Neural cell (in vitro differentiated cells): ENCODE data around the gene PGK2. TPM values are rescaled to one million over a fixed set of nuclear protein-coding genes. Genes with fewer than 3 reads are reported as not detected.

Experiments
- H2AFZ ChIP-seq: fragments of 200-600, 300-800 bp; sonication (generic), shearing (Covaris generic); 2 replicates; pipeline ENCODE4 v1.6.0; 2014; ENCODE audit warnings: low read depth, mild to moderate bottlenecking, antibody characterized with exemption, low read length, moderate library complexity
- H3F3A ChIP-seq: fragments of 200-600 bp; shearing (Covaris generic); 2 replicates; pipeline ENCODE4 v1.6.1; 2016; ENCODE audit warnings: mild to moderate bottlenecking, moderate library complexity, mixed read lengths, antibody characterized with exemption, low read length; ENCODE audit not compliant: insufficient read depth, poor library complexity, severe bottlenecking
- H3K27ac ChIP-seq: fragments of 200-600, 300-800 bp; sonication (generic), shearing (Covaris generic); 2 replicates; pipeline ENCODE4 v1.5.1; 2014; ENCODE audit warnings: mild to moderate bottlenecking, low read length, moderate library complexity
- H3K27me3 ChIP-seq: fragments of 300-800, 200-600 bp; sonication (generic), shearing (Covaris generic); 2 replicates; pipeline ENCODE4 v1.6.0; 2014; ENCODE audit warnings: mild to moderate bottlenecking, low read depth, low read length, moderate library complexity; ENCODE audit not compliant: insufficient read depth
- H3K36me3 ChIP-seq: fragments of 300-800, 200-600 bp; sonication (generic), shearing (Covaris generic); 2 replicates; pipeline ENCODE4 v1.5.1; 2014; ENCODE audit warnings: mild to moderate bottlenecking, antibody characterized with exemption, low read length, moderate library complexity; ENCODE audit not compliant: insufficient read depth
- H3K4me2 ChIP-seq: fragments of 300-800, 200-600 bp; sonication (generic), shearing (Covaris generic); 2 replicates; pipeline ENCODE4 v1.6.0; 2014; ENCODE audit warnings: mild to moderate bottlenecking, low read length
- H3K4me3 ChIP-seq: fragments of 300-800, 200-600 bp; sonication (generic), shearing (Covaris generic); 2 replicates; pipeline ENCODE4 v1.5.1; 2014; ENCODE audit warnings: mild to moderate bottlenecking, low read length, moderate library complexity
- H3K79me2 ChIP-seq: fragments of 200-600 bp; shearing (Covaris generic); replicated peaks from 2 replicates; pipeline ENCODE4 v1.6.0; 2014; ENCODE audit warnings: mild to moderate bottlenecking, low read length, moderate library complexity; ENCODE audit not compliant: insufficient read depth
- H3K9ac ChIP-seq: fragments of 300-800, 200-600 bp; sonication (generic), shearing (Covaris generic); 2 replicates; pipeline ENCODE4 v1.6.1; 2016; ENCODE audit warnings: mild to moderate bottlenecking, low read length, mixed read lengths
- H3K9me2 ChIP-seq: fragments of 200-600 bp; shearing (Covaris generic); 2 replicates; pipeline ENCODE4 v1.6.1; 2016; ENCODE audit warnings: mild to moderate bottlenecking, low read length, mixed read lengths; ENCODE audit not compliant: insufficient read depth
- H3K9me3 ChIP-seq: fragments of 200-600, 300-800 bp; sonication (generic), shearing (Covaris generic); 2 replicates; pipeline ENCODE4 v1.6.1; 2016; ENCODE audit warnings: mild to moderate bottlenecking, mixed run types, low read length, moderate library complexity, mixed read lengths
- H4K20me1 ChIP-seq: fragments of 200-600 bp; shearing (Covaris generic); 2 replicates; pipeline ENCODE4 v1.6.1; 2016; ENCODE audit warnings: mild to moderate bottlenecking, mixed run types; ENCODE audit not compliant: insufficient read depth
- EP300 ChIP-seq: fragments of 450-650 bp; conservative IDR thresholded peaks from 2 replicates; pipeline ENCODE4 v1.6.1; 2014; ENCODE audit warnings: antibody characterized with exemption, mild to moderate bottlenecking, moderate library complexity; ENCODE audit not compliant: poor library complexity, severe bottlenecking
- EZH2 ChIP-seq: fragments of 200-600, 300-800 bp; shearing (Covaris generic), sonication (generic); IDR thresholded peaks from 2 replicates; pipeline ENCODE4 v1.6.1; 2014; ENCODE audit warnings: antibody characterized with exemption, low read length, borderline replicate concordance, mild to moderate bottlenecking; ENCODE audit not compliant: insufficient read depth, poor library complexity, severe bottlenecking
- MXI1 ChIP-seq: fragments of 450-650 bp; conservative IDR thresholded peaks from 2 replicates; pipeline ENCODE4 v1.6.1; 2014; ENCODE audit warnings: antibody characterized with exemption, mild to moderate bottlenecking; ENCODE audit not compliant: poor library complexity, severe bottlenecking
- POLR2AphosphoS5 ChIP-seq: IDR thresholded peaks from 2 replicates; pipeline ENCODE4 v1.6.1; 2012
- RAD21 ChIP-seq: fragments of 450-650 bp; conservative IDR thresholded peaks from 2 replicates; pipeline ENCODE4 v1.6.1; 2014; ENCODE audit warnings: antibody characterized with exemption, mild to moderate bottlenecking, moderate library complexity
- SMC3 ChIP-seq: fragments of 450-650 bp; conservative IDR thresholded peaks from 2 replicates; pipeline ENCODE4 v1.6.1; 2014; ENCODE audit warnings: antibody characterized with exemption, mild to moderate bottlenecking, moderate library complexity; ENCODE audit not compliant: poor library complexity
- TAF1 ChIP-seq: IDR thresholded peaks from 2 replicates; pipeline ENCODE4 v1.6.1; 2012; ENCODE audit warnings: low read depth
- polyA minus RNA-seq: library from RNA; depleted of rRNA, polyadenylated mRNA; stranded (reverse); fragments of >200 nt; gene quantifications from 2 replicates; pipeline ENCODE4 v1.2.3, GENCODE V29; 2014
- polyA plus RNA-seq: library from polyadenylated mRNA; depleted of rRNA; stranded (reverse); fragments of >200 nt; gene quantifications from 2 replicates; pipeline ENCODE4 v1.2.3, GENCODE V29; 2014
- TF ChIP-seq, protein P1 (sequence below): fragments of 450-650 bp; IDR thresholded peaks from 2 replicates; pipeline ENCODE4 v1.5.1; 2014; ENCODE audit warnings: antibody characterized with exemption, mild to moderate bottlenecking, moderate library complexity; ENCODE audit not compliant: poor library complexity, severe bottlenecking
- TF ChIP-seq, protein P2 (sequence below): IDR thresholded peaks from 2 replicates; pipeline ENCODE4 v1.6.1; 2012; ENCODE audit warnings: borderline replicate concordance

The PGK2 gene
- not detected in 2 replicates for polyA plus RNA-seq
- polyA minus RNA-seq, result not detected in 2 replicates

DNA sequence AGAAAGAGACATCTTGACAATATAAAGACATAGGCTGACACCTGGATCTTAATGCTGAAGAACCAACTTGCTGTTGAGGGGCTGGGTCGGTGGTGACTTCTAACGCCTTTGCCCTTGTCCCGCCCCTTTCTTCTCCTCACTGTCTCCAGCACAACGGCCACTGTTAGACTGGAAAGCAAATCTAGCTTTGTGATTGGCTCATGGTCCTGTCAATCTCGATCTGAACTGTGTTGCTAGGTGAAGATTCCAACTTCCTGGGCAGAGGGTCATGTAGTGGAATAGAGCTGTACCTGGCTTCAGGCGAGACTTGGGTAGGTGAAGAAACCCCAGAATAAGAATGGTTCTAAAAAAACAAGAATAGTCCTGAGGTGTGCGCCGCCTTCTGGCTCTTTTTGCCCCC lies at the start of gene PGK2:
Gene PGK2, minus strand, starts transcription at position 110 of the 400 bp plus-strand sequence. Its CDS starts 98 bp downstream, at position 12.
- H3K4me2 ChIP-seq, result no peak within 1 kb of the TSS
- no peaks in the 10 kb centered on the region for H3F3A ChIP-seq
- H3K36me3 ChIP-seq, result no peaks in the 10 kb centered on the region
- no peaks in the 10 kb centered on the region for H3K9me2 ChIP-seq
- no peak within 1 kb of the TSS for H3K27ac ChIP-seq
- H3K9ac ChIP-seq, result no peak within 1 kb of the TSS
- H3K4me3 ChIP-seq, result no peak within 1 kb of the TSS
- no peak within 1 kb of the TSS for H2AFZ ChIP-seq
- H3K27me3 ChIP-seq, result no peaks in the 10 kb centered on the region
- no peaks in the 10 kb centered on the region for H3K9me3 ChIP-seq
- TF ChIP-seq POLR2AphosphoS5 (no peak), RAD21 (no peak), EP300 (no peak)
- TF ChIP-seq, protein P1, sequence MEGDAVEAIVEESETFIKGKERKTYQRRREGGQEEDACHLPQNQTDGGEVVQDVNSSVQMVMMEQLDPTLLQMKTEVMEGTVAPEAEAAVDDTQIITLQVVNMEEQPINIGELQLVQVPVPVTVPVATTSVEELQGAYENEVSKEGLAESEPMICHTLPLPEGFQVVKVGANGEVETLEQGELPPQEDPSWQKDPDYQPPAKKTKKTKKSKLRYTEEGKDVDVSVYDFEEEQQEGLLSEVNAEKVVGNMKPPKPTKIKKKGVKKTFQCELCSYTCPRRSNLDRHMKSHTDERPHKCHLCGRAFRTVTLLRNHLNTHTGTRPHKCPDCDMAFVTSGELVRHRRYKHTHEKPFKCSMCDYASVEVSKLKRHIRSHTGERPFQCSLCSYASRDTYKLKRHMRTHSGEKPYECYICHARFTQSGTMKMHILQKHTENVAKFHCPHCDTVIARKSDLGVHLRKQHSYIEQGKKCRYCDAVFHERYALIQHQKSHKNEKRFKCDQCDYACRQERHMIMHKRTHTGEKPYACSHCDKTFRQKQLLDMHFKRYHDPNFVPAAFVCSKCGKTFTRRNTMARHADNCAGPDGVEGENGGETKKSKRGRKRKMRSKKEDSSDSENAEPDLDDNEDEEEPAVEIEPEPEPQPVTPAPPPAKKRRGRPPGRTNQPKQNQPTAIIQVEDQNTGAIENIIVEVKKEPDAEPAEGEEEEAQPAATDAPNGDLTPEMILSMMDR, result no peak
- TF ChIP-seq, protein P2, sequence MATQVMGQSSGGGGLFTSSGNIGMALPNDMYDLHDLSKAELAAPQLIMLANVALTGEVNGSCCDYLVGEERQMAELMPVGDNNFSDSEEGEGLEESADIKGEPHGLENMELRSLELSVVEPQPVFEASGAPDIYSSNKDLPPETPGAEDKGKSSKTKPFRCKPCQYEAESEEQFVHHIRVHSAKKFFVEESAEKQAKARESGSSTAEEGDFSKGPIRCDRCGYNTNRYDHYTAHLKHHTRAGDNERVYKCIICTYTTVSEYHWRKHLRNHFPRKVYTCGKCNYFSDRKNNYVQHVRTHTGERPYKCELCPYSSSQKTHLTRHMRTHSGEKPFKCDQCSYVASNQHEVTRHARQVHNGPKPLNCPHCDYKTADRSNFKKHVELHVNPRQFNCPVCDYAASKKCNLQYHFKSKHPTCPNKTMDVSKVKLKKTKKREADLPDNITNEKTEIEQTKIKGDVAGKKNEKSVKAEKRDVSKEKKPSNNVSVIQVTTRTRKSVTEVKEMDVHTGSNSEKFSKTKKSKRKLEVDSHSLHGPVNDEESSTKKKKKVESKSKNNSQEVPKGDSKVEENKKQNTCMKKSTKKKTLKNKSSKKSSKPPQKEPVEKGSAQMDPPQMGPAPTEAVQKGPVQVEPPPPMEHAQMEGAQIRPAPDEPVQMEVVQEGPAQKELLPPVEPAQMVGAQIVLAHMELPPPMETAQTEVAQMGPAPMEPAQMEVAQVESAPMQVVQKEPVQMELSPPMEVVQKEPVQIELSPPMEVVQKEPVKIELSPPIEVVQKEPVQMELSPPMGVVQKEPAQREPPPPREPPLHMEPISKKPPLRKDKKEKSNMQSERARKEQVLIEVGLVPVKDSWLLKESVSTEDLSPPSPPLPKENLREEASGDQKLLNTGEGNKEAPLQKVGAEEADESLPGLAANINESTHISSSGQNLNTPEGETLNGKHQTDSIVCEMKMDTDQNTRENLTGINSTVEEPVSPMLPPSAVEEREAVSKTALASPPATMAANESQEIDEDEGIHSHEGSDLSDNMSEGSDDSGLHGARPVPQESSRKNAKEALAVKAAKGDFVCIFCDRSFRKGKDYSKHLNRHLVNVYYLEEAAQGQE, result no peak
- no peaks in the 10 kb centered on the region for H4K20me1 ChIP-seq
- no peaks in the 10 kb centered on the region for H3K79me2 ChIP-seq

DNA sequence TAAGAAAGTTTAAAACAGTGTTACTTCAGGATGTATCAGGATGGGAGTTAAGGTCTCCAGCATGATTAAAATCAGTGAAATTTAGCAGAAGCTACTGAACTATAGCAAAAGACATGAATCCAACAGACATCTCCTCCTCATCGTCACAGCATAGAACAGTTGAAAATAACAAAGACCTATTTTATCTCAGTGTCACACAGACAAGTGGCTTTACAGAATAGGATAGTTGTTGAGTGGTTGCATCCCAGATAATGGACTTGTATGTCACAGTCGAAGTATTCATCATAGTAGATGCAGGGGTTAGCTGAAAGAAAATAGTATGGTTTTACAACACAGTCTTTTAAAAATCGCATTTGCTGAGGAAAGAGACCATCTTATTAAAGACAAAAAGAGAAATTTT lies 48.1 kb upstream of the PGK2 start:
- H3F3A ChIP-seq, result no peaks in the 10 kb centered on the region
- H3K27me3 ChIP-seq, result no peaks in the 10 kb centered on the region
- no peaks in the 10 kb centered on the region for H3K9me2 ChIP-seq
- no peaks in the 10 kb centered on the region for H4K20me1 ChIP-seq
- TF ChIP-seq, protein P1, result no peak
- TF ChIP-seq RAD21 (no peak), EZH2 (no peak), EP300 (no peak), TAF1 (no peak), MXI1 (no peak), SMC3 (no peak), POLR2AphosphoS5 (no peak)
- TF ChIP-seq, protein P2, result no peak
- H3K4me2 ChIP-seq, result no peak overlapping the region
- H2AFZ ChIP-seq, result no peak overlapping the region
- H3K79me2 ChIP-seq, result no peaks in the 10 kb centered on the region
- H3K9me3 ChIP-seq, result no peaks in the 10 kb centered on the region
- H3K27ac ChIP-seq, result no peak overlapping the region
- no peak overlapping the region for H3K9ac ChIP-seq
- H3K4me3 ChIP-seq, result no peak overlapping the region
- H3K36me3 ChIP-seq, result no peaks in the 10 kb centered on the region
